ENCODE measurements around the gene MRE11.

- TF ChIP-seq RAD21 (conservative IDR thresholded peaks at IDR 0.05 in 1 of 2, IDR thresholded peaks at IDR 0.05 in 1 of 2) (no peak), CTCF (IDR thresholded peaks at IDR 0.05) (no peak), EP300 (IDR thresholded peaks at IDR 0.05) (no peak), CBX2 (IDR thresholded peaks at IDR 0.05; ENCODE audit: borderline replicate concordance, low read depth) (no peak), REST (IDR thresholded peaks at IDR 0.05) (no peak), KDM1A (IDR thresholded peaks at IDR 0.05; ENCODE audit: low read depth) (no peak)
Observed at GRCh38 chr11:94532211-94532610, 38.6 kb upstream of the MRE11 start.

Data from A549 (cell line).